SK-N-MC (cell line): ENCODE data around the gene PRR20B.

Source experiments
- DNase-seq: peaks from one replicate; pipeline ENCODE4 v3.0.0-alpha.2; 2011; ENCODE audit warnings: low read depth, low spot score
- H3K27ac ChIP-seq: fragments of 200-600 bp; sonication (generic); 2 replicates; pipeline ENCODE4 v1.5.1; 2016; ENCODE audit warnings: mixed run types
- H3K36me3 ChIP-seq: fragments of 200-600 bp; sonication (generic); 2 replicates; pipeline ENCODE4 v1.6.1; 2017; ENCODE audit warnings: antibody characterized with exemption, low read length, mixed read lengths; ENCODE audit not compliant: insufficient read depth
- H3K4me3 ChIP-seq: fragments of 200-600 bp; sonication (generic); 2 replicates; pipeline ENCODE4 v1.5.1; 2016
- H3K9ac ChIP-seq: fragments of 200-600 bp; sonication (generic); 2 replicates; pipeline ENCODE4 v1.8.0; 2017; ENCODE audit warnings: mixed run types, mixed read lengths; ENCODE audit not compliant: insufficient read length
- H3K9me3 ChIP-seq: fragments of 200-600 bp; sonication (generic); 2 replicates; pipeline ENCODE4 v1.6.1; 2017; ENCODE audit warnings: low read depth, mild to moderate bottlenecking, antibody characterized with exemption, low read length, moderate library complexity, mixed read lengths
- EZH2 ChIP-seq: fragments of 200-600 bp; sonication (generic); IDR thresholded peaks from one replicate; pipeline ENCODE4 v1.6.1; 2017; ENCODE audit warnings: antibody characterized with exemption
- FOXP2 ChIP-seq: optimal IDR thresholded peaks from 2 replicates; pipeline ENCODE3; 2011; ENCODE audit warnings: mild to moderate bottlenecking, moderate library complexity; ENCODE audit not compliant: insufficient read depth; ENCODE audit errors: extremely low read length, control extremely low read depth
- POLR2AphosphoS5 ChIP-seq: IDR thresholded peaks from 2 replicates; pipeline ENCODE4 v1.6.1; 2012; ENCODE audit warnings: mild to moderate bottlenecking, low read depth, low read length, borderline replicate concordance

Gene PRR20B

DNA sequence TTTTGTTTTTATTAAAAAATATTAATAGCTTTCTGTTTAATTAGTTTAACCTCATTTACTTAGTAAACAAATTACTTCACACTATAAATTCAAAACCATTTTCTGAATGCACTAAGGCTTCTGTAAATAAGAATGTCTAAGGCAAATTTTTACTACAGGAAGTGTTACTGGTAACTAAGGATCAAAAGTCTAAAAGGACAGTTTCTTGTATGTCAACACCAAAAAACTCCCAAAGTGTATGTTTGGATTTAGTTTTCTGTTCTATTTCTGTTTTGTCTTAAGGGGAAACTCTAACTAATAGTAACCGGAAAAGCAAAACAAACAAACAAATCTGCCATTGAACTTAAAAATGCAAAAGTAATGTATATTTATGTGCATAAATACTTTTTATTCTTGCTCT lies 44.4 kb downstream of the PRR20B start:
- H3K9me3 ChIP-seq, result no peaks in the 10 kb centered on the region
- DNase-seq, result no peak
- no peak overlapping the region for H3K4me3 ChIP-seq
- H3K27ac ChIP-seq, result no peak overlapping the region
- no peak overlapping the region for H3K9ac ChIP-seq
- no peaks in the 10 kb centered on the region for H3K36me3 ChIP-seq
- no peak for TF ChIP-seq POLR2AphosphoS5
- TF ChIP-seq FOXP2, result no peak
- TF ChIP-seq EZH2, result no peak
